Stimulated activated CD8-positive, alpha-beta memory T cell treated with anti-CD3 and anti-CD28 coated beads, Interleukin-15, amount 100 ng/mL, for 4 hours (primary cell): ENCODE measurements around the gene AEBP2.

Experiments used
- DNase-seq, 2 donors: peaks; one replicate each; pipeline ENCODE4 v3.0.0-alpha.2; 2020; ENCODE audit warnings: low read depth in 2 of 2

Gene AEBP2

DNA sequence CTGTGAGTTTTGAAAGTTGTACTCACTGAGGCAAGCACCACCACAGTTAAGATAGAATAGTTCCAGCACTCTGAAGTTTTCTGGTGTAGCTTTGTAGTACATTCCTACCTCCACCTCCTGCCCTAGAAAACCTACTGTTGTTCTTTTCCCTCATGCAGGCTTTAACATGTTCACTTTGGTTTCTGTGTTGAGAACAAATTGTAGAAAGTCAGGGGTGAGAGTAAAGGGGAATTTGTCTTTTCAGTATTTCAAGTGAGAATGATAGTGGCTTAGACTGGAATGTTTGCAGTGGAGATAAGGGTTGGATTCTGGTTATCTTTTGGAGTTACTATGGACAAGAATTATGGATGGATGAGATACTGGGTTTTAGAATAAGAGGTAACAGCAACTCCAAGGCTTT is 67.2 kb downstream of the AEBP2 start:
- DNase-seq: no peak

DNA sequence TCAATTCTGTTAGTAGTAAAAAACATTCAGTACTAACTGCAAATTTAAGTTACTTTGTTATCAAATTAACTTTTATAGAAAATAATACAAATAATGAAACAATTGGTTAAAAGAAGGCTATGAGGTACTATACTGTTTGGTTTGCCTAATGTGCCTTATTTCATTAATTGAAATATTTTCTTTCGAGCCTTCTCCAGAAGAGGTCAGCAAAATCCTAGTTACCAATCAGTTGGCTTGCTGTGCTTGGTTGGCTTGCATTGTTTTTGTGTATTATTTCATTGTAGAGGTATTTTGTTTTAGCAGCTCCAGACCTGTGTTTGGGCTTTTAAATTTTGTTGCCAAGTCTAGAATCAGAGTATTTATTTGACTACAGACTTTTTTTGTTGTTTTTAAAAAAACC is 68.5 kb downstream of the AEBP2 start:
- no peak for DNase-seq

DNA sequence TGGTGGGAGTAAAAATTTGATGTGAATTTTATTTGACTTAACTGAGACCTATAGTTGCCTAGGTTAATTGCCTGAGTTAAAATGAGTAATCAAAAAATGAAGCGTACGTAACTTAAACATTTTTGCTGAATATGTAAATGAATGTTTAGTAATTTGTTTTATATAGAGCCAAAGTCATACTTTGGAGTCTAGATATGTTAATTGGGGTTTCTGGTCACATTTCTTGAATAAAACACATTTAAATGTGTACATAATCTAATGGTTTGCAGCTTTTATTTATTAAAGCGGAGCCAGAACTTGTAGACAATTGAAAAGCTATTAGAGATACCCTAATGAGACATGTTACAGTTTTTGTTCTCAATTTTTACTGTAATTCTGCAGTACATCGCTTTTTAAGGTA is 71.2 kb downstream of the AEBP2 start:
- DNase-seq: no peak

DNA sequence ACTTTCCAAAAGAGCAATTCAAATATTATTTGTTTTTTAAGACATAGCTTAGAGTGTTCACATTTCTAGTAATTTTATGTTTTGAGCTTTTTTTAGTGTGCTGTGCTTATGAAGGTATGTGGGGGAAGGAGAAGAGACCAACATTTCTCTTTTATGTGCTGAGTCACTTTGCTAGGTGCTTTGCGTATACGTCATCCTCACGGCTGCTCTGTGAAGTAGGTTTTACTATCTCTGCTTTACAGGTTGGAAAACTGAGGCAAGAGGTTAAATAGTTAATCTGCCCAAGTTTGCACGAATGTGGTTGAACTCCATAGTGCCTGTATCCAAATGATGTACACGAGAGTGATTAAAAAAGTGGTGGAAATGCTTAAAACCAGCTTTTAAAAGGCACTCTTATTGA is 75.9 kb downstream of the AEBP2 start:
- DNase-seq: no peak

DNA sequence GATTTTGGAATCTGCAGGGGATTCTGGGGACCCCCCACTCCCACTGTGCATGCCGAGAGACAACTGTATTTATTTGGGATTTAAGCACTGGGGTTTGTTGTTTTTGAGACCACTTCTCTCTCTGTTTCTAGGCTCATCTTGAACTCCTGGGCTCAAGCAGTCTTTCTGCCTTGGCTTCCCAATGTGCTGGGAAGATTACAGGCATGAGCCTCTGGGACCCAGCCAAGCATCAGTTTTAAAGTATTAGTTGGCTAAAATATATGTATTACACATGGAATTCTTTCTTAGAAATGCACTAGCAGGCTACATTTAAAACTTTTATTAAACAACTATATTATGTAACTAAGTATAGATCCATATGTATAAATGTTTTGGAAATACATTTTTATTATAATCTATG is 78.3 kb downstream of the AEBP2 start:
- DNase-seq: no peak

DNA sequence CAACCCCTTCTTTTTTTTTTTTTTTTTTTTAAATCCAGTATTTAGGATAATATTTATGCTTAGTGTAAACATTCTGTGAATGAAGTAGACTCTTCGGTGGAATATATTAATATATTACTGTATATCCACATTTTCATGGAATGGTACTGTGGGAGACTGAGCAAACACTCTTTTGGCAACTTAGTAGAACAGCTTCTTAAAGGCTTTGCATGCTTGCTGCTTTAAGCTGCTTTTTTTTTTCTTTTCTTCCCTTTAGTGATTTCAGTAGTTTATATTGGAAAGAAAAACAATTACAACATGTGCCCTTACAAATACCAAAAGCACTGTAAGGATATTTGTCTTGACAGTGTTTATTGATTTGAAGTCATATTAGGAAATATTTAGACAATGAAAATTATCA is 78.9 kb downstream of the AEBP2 start:
- DNase-seq: no peak

DNA sequence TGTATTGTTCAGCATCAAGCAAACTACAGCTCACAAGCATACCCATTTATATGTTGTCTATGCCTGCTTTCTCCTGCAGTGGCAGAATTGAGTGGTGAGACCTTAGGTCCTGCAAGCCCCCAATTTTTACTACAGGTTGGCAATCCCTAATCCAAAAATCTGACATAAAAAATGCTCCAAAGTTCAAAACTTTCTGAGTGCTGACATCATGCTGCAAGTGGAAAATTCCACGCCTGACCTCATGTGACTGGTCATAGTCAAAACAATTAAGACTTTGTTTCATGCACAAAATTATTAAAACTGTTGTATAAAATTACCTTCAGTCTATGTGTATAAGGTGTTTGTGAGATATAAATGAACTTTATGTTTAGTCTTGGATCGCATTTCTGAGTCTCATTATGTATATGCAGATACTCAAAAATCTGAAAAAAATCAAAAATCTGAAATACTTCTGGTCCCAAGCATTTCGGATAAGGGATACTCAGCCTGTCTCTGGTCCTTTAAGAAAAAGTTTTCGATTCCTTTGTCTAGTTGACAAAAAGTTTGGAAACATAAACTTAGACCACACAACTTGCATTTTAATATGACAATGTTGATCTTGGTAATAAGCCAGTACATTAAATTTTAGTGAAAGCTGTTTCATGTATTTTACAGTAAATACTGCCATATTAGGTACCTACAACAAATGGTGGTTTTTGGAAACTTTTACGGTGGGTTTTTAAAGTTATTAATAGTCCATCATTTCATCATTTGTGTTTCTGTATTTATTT is 81.5 kb downstream of the AEBP2 start:
- DNase-seq: no peak

DNA sequence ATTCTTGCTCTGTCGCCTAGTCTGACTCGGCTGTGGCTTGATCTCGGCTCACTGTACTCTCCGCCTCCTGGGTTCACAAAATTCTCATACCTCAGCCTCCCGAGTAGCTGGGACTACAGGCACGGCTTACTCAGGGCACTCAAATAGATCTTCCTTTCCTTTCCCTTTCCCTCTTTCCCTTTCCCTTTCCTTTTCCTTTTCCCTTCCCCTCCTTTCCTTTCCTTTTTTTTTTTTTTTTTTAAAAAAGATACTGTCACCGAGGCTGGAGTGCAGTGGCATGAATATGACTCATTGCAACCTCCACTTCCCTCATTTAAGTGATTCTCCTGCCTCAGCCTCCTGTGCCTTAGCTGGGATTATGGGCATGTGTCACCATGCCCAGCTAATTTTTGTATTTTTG is 86.0 kb downstream of the AEBP2 start:
- DNase-seq: no peak

DNA sequence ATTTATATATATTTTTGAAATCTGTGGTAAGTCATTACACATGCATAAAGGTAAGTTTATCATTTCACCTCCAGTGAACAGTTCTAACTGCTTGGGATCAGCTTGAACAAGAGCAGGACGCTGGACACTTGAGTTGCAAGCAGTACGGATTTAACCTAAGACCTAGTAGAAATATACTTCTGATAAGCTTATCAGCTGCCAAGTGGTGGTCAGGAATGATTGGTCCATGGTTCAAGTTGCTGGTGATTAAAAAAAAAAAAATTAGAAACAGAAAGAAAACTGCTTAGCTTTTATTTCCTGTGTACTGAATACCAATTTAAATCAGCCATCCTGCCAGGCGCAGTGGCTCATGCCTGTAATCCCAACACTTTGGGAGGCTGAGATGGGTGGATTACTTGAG is 88.6 kb downstream of the AEBP2 start:
- DNase-seq: no peak

DNA sequence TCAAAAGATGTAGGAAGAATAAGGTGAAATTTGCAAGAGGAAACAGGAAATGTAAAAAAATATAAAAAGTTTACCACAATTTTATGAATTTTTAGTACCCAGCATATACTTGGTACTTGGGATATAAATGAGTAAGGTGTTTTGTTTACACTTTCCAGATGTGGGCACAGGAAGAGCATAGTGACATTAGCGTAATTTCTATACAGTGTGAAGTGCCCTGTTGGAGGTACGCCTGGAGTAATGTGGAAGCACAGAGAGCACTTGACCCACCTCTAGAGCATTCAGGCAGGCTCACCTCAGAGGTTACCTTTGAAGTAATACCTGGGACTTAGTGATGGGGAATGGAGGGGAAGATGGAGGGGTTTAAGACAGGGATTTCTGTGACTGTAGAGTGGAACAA is 89.5 kb downstream of the AEBP2 start:
- DNase-seq: no peak

DNA sequence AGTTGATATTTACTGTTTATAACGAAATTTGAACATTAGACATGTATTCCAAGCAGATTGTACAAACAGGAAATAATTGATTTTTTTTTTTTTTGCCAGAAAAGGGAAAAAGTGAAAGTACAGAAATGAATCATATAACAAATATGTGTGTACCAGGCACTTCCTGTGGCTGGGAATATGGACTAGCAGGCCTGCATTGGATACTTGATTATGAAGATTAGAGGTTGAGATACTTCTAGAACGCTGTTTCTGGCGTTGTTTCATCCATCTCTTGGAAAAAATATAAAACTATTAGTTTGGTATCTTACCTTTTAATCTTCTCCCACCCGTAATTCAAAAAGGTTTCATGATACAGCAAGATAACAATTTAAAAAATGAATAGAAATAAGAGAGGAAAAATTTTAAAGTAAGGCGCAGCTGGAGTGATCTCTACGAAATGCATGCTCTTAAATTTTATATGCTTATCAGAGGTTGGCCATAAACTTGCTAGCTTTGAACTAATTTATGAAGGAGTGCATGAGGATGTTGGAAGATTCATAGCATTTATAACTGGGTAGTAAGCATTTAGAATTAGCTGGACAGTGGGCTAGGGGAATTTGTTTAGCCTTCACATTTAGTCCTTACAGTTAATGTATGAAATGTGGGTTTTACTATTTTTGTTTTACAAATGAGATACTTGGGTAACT is 90.8 kb downstream of the AEBP2 start:
- no peak for DNase-seq

DNA sequence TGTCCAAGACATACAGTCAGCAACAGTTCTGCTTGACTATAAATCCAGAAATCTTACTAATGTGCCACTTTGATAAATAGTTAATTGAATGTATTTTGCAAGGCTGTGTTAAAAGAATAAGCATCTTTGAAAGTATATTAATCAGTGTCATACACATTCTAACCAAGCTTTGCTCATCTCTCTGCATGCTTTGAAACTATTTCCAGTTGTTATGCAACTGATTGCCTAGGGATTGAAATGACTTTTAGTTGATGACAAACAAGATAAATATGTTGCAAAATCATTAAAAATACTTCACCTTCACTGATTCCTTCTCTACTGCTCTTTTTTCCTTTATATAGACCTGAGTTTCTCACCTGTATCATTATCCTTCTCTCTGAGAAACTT is 91.3 kb downstream of the AEBP2 start:
- DNase-seq: no peak

DNA sequence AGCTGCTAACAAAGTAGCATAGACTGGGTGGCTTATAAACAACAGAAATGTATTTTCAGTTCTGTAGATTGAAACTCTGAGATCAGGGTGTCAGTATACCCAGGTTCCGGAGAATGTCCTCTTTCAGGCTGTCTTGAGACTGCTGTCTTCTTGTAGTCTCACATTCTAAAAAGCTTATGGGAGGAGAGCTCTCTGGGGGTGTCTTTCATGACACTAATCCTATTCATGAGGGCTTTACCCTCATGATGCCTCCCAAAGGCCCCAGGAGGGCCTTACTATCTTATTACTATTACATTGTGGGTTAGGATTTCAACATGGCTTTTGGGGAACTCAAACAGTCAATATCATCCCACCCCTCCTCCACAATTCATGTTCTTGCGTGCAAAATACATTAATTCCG is 94.3 kb downstream of the AEBP2 start:
- DNase-seq: no peak

DNA sequence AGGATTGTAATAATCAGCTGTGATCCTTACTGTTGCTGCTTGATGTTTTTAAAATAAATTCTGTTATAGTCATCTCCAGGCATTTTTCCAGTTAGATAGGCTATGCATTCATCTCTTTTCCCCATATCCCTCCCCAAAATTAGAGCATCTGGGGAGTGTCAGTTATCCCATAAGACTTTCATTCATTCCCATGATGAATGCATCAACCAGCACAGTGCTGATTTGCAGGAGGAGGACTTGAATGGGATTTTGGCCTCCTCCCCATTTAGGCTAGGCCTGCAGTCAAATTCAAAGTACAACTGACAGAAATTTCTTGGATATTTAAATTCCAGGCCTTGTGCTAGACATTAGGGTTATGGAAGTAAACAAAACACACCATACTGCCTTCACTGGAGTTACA is 99.8 kb downstream of the AEBP2 start:
- no peak for DNase-seq

DNA sequence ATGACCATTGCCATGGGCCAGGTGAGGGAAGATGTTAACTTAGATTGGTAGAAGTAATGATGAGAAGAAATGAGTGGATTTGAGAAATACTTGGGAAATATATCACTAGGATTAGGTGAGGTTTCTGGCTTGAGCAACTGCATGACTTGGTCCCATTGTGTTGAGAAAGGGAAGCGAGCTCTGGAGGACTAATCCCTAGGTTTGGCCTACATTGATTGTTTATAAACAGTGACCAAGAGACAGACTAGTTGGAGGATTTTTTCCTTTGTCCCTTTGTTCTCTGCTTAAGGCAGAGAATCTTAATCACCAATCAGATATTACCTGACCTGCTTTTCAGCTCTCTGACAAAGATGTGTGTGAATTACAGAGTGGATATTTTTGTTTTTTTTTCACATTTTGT is 100.5 kb downstream of the AEBP2 start:
- DNase-seq: no peak

DNA sequence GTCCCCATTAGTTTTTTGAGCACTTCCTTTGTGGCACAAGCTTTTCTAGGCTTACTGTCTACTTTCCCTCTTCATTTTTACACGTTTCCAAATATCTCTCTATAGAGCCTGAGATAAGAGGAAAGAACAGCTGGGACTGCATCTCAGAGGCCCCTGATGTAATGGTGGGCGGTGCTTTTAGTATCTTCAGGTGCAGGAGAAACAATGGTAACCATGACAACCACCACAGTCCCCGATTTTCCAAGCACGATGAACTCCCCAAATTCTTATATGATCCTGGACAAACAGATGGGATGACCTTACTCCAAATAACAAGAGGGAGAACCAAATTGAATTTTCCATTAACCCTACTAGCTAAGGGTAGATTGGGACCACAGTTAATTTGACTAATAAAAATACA is 103.3 kb downstream of the AEBP2 start:
- DNase-seq: no peak

DNA sequence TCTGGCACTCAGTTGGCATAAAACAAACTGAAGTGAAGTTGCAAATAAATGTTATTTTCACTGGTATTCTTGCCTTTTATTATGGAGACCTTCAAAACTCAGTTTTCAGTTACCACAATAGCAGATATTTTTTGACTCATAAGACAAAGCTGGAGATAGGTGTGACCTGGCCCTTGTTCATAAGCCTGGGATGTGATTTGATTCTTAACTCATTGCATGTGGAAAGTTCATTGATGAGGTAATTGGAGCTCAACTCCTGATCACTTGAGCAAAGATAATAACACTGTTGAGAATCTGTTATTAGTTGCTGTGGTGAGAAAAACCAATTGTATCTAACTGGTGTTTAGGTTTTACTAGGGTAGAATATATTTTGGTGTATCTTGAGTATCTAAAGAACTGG is 105.1 kb downstream of the AEBP2 start:
- no peak for DNase-seq

DNA sequence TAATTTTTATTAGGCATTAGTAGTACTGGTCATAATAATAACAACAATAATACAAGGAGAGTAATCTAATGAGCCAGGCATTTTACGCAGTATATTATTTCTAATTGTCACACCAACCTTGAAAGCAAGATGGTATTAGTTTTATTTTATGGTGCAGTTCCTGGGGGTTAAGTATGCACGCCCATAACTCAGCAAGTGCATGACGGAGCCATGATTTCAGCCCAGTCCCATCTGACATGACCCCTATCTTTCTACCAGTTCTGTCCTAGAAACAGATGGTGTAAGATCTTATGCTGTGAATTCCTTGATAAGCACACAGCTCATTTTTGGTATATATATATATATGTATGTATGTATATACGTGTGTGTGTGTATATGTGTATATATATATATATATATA is 106.0 kb downstream of the AEBP2 start:
- no peak for DNase-seq

DNA sequence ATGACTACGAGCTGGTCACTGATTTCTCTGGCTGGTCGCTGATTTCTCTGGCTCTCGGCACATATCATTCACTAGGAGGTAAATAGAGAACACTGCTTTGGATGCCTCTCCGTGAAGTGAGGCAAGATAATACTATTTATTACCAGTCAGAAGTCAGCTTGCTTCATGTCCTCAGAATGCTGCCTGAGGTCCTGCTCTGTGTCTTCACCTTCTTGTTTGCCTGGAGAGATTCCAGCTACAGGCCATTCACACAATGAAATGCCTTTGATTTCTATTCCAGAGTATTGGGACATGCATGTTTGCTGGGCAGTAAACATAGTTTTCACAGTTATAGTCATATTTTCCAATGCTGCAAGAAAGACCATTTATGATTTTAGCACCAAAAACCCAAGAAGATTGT is 106.7 kb downstream of the AEBP2 start:
- no peak for DNase-seq

DNA sequence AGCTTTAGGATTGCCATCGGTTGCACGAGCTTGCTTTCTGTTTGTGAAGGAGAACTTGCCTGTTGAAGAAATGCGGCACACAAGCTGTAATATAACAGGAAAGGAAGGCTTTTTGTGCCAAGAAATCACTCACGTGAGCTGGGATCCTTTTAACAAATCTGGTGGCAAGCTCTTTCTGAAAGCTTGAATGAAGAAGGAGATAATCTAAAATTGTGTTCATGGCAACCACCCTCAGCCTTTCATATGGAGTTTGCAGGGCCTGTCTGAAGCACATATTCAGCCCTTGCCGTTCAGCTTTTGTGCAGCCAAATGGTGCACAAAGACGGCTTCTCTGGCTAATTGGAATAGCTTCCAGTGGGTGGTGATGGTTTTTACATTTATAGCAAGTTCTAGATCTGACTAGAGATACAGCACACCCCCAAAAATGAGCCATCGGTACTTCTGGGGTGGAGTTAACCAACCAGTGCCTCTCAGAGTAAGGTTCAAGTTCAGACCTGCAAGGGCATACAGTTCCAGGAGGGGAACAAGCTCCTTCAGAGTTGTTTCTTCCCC is 107.4 kb downstream of the AEBP2 start:
- no peak for DNase-seq

DNA sequence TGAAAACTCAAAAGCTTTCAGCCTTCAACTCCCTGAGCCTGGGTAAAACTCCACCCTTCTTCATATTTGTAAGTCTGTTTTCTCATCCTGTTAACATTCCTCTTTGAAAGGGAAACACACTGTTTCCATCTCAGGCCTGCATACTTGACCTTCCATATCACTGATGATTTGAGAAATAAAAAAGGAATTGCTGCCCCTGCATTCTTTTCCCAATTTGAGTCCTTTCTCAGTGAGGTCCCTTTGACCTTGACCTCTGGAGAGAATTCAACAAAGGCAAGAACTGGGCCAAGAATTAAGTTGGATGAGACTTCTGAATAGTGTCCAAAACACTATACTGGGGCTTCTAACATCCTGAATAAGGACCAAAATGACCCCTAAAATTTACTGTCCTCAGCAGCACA is 108.0 kb downstream of the AEBP2 start:
- DNase-seq: no peak

DNA sequence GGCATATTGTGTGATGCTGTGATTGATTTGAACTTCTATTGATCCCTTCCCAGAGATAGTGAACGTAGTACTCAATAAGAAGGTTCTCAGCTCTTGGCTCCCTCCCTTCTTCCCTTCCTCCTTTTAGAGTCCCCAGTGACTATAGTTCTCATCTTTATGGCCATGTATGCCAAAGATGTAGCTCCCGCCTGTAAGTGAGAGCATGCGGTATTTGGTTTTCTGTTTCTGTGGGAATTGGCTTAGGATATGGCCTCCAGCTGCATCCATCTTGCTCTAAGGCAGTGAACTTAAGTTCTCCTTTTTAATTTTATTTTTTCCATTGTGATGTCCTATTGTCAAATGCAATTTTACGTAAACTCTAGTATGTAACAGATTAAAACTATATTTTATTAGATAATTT is 109.5 kb downstream of the AEBP2 start:
- no peak for DNase-seq

DNA sequence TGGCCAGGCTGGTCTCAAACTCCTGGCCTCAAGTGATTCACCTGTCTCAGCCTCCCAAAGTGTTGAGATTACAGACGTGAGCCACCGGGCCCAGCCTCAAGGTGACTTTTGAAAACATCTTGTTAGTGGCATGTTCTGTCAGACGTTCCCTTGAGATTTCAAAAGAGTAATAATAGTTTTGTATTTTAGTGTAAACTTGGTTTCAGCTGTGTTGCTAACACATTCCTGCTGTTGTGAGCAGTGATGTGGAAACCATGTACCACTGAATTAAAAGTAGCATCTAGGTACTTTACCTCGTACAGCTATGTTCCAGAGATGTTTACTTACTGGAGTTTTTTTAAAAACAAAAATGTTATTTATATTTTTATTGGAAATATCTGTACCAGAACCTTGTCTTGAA is 111.3 kb downstream of the AEBP2 start:
- DNase-seq: no peak
